NCI-H146 (cell line): ENCODE results near the gene PAQR9.
A peak's percentile ranks its signal among the peaks of the same experiment; 100 is the strongest.
"Not testable (repeated sequence)": the region's sequence is repeated elsewhere in the genome, so short reads cannot be mapped to it uniquely, and the experiment has no call there.

Experiments
- DNase-seq: peaks from one replicate; lab custom pipeline; 2025; lab: John Stamatoyannopoulos, UW

Gene PAQR9

GRCh38 chr3:142963516-142964448, at the start of gene PAQR9:
Gene PAQR9 (minus strand): TSS chr3:142963674. CDS start chr3:142963336, 338 bp downstream.
- peak; percentile 72 for DNase-seq

GRCh38 chr3:143011705-143012104, 48.2 kb upstream of the PAQR9 start:
- DNase-seq: no peak

GRCh38 chr3:143010024-143010423, 46.5 kb upstream of the PAQR9 start:
- no peak for DNase-seq

GRCh38 chr3:143004823-143005222, 41.3 kb upstream of the PAQR9 start:
- no peak for DNase-seq

- DNase-seq: no peak
Measured at GRCh38 chr3:143002727-143003126, 39.3 kb upstream of the PAQR9 start.

GRCh38 chr3:143002083-143002712, 38.7 kb upstream of the PAQR9 start:
- peak; percentile 61 for DNase-seq

- peak; percentile 99 for DNase-seq
Measured at GRCh38 chr3:143001369-143002082, 38.1 kb upstream of the PAQR9 start, which contains the start of gene U2SURP. Gene U2SURP (plus strand): TSS chr3:143001570. CDS start chr3:143001629, 59 bp downstream.

GRCh38 chr3:143001034-143001368, 37.5 kb upstream of the PAQR9 start:
- no peak for DNase-seq

GRCh38 chr3:143000528-143000927, 37.1 kb upstream of the PAQR9 start:
- DNase-seq: peak; percentile 52

- DNase-seq: peak; percentile 23
Measured at GRCh38 chr3:142999881-143000280, 36.4 kb upstream of the PAQR9 start.

- DNase-seq: no peak
Measured at GRCh38 chr3:142998439-142998838, 35.0 kb upstream of the PAQR9 start.

- DNase-seq: peak; percentile 53
Measured at GRCh38 chr3:142997330-142997729, 33.9 kb upstream of the PAQR9 start.

GRCh38 chr3:142993958-142994442, 30.5 kb upstream of the PAQR9 start:
- peak; percentile 79 for DNase-seq

- DNase-seq: no peak
Measured at GRCh38 chr3:142992323-142992722, 28.8 kb upstream of the PAQR9 start.

- DNase-seq: no peak
Measured at GRCh38 chr3:142990721-142991120, 27.2 kb upstream of the PAQR9 start.

- not testable (repeated sequence) for DNase-seq
Measured at GRCh38 chr3:142988826-142989225, 25.4 kb upstream of the PAQR9 start.

GRCh38 chr3:142988221-142988620, 24.7 kb upstream of the PAQR9 start:
- not testable (repeated sequence) for DNase-seq

GRCh38 chr3:142987707-142988106, 24.2 kb upstream of the PAQR9 start:
- no peak for DNase-seq

- DNase-seq: peak; percentile 48
Measured at GRCh38 chr3:142987080-142987700, 23.7 kb upstream of the PAQR9 start.

- no peak for DNase-seq
Measured at GRCh38 chr3:142984255-142984654, 20.8 kb upstream of the PAQR9 start.

- no peak for DNase-seq
Measured at GRCh38 chr3:142983318-142983717, 19.8 kb upstream of the PAQR9 start.
